Stimulated activated CD4-positive, alpha-beta T cell treated with anti-CD3 and anti-CD28 coated beads, Interleukin-12 subunit alpha, Interleukin-12 subunit beta, amount 100 ng/mL, for 4 hours (primary cell): ENCODE measurements around the gene TUB.

Experiments used
- DNase-seq: peaks from one replicate; pipeline ENCODE4 v3.0.0-alpha.2; 2020

The TUB gene

DNA sequence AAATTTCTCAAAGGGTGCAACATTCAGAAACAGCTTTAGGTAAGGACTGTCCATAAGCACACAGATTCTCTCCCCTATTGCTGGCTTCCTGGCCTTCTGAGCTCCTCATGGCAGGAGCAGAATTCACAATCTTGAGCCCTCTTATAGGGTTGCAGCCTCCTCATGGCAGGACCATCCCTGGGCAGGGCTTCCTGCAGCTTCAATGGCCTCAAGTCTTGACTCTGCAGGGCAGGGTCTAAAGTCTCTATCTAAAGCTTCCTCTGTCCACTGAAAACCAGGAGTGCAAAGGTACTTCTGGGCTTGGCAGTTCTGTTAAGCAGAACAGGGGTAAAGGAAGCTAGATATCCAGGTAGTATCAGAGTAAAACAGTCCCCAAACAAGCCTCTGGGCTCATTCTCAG is 28.7 kb downstream of the TUB start:
- DNase-seq = no peak

DNA sequence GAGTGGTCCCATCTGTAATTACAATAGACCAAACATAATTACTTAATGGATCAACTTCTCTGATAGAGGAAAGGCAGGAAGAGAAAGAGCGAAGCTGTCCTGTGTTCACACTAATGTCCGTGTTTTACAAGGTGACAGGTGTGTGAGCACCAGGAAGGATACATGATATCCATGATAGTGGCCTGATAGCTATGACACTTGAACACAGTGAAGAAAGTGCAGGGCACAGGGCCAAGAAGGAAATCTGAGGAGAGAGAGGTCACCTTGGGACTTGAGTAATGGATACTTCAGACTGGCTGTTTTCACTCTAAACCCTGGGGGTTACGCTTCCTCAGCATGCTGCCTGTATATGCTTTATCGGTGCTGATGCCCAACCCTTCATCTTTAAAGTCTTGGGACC is 29.4 kb downstream of the TUB start:
- DNase-seq = no peak

GRCh38 chr11:8111636-8112035 is 30.6 kb downstream of the TUB start:
- no peak for DNase-seq

DNA sequence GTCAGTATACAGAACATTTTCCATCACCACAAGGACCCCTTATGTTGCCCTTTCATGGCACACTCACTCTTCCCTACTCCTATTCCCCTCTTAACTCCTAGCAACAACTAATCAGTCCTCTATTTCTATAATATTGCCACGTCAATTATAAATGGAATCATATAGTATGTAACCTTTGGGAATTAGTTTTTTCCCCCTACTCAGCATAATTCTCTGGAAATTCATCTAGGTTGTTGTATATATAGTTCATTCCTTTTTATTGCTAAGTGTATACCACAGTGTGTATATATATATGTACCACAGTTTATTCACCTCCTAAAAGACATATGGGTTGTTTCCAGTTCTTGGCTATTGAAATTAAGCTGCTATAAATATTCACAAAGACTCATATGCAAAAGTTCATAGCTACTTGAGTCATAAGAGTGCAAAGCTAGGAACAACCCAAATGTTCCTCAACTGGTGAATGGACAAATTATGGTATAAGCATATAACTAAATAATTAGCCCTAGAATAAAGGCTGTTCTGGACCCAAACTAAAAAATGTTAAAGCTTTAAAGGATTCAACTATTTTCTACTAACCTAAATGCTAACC is 41.3 kb downstream of the TUB start:
- no peak for DNase-seq

- no peak for DNase-seq
These were observed 45.8 kb downstream of the TUB start for GRCh38 chr11:8126649-8127289.

DNA sequence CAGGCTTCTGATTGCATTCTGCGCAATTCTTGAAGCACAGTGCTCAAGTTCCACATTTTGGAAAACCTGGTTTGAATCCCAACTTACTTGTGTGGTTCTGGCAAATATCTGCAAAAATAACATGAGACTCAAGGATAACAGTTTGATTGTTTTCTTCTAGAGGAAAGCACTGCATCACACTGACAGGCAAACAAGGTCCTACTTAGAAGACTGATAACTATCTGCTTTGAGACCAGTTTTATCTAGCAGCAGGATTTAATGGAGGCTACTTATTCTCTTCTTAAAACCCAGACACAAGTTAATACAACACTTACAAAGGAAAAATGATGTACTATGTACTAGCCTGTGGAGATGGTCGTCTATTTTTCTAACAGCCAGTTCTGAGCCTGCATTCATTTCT is 46.4 kb downstream of the TUB start:
- no peak for DNase-seq

DNA sequence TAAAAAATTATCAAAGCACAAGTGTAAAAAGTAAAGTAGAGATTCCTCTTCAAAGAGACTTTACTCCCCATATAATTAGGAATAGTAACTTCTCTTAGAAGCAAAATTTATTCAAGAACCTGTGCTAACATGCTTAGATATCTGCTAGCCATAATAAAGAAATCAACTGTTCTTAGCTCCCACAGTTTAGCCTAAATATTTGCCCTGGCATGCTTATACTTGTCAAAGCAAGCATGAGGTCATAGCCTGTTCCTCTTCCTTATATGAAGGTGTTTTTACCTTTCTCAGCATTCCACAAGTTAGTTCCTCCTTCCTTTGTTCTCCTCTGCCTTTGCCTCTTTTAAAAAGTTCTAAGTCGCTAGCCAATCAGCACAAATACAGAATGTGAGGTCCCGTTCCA is 57.5 kb downstream of the TUB start:
- no peak for DNase-seq

DNA sequence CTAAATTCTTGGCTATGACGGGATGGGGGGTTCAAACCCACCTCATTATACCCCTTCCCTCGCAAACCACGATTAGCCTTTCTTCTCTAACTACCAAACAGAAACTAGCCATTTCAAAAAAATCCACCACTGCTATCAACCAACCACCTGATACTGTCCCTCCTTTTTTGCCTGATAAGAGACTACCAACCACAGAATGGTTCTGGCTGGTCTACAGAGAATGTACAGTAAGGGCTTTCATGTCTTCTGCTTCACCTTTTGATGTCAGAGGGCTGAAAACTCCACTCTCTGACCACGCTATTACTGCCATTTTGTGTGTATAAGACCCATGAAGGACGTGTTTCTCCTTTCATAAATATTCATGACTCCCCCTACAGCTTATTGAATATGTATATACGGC is 68.7 kb downstream of the TUB start:
- no peak for DNase-seq
